Ovary (tissue), 9 donors: ENCODE results near the gene GRM8. TPM values are rescaled to one million over a fixed set of nuclear protein-coding genes. Genes with fewer than 3 reads are reported as not detected.

Experiments used
- DNase-seq, 5 donors: peaks; one replicate each; pipeline ENCODE4 v3.0.0-alpha.2; 2019 to 2020
- H3K27ac ChIP-seq, 2 donors: fragments of 200-600 bp; one replicate each; pipeline versions ENCODE4 v1.5.1 to v1.8.0; 2019 to 2022
- H3K27me3 ChIP-seq: fragments of 200-600 bp; one replicate; pipeline ENCODE4 v1.8.0; 2022
- H3K36me3 ChIP-seq: fragments of 200-600 bp; sonication (generic); one replicate; pipeline ENCODE4 v1.5.1; 2019
- H3K4me1 ChIP-seq: one replicate; pipeline ENCODE4 v1.8.1; 2013; ENCODE audit warnings: mild to moderate bottlenecking, moderate library complexity; ENCODE audit not compliant: insufficient read depth
- H3K4me3 ChIP-seq: fragments of 200-600 bp; sonication (generic); one replicate; pipeline ENCODE4 v1.5.1; 2017
- H3K9me3 ChIP-seq, 2 donors: fragments of 200-600 bp in 1 of 2; sonication (generic) in 1 of 2; one replicate each; pipeline versions ENCODE4 v1.5.1 to v1.8.1; 2013 to 2019; ENCODE audit warnings: mild to moderate bottlenecking in 1 of 2, moderate library complexity in 1 of 2
- EP300 ChIP-seq: sonication (generic); formaldehyde crosslinking; IDR thresholded peaks from one replicate; pipeline ENCODE4 v1.6.1; 2017; ENCODE audit warnings: antibody characterized with exemption
- POLR2A ChIP-seq: fragments of 450-650 bp; IDR thresholded peaks from one replicate; pipeline ENCODE4 v1.6.1; 2017; ENCODE audit warnings: antibody characterized with exemption, mild to moderate bottlenecking, moderate library complexity
- WGBS, 3 donors: extraction: QIAGEN DNeasy Blood & Tissue Kit in 1 of 3; methylation state at CpG; one replicate each; pipeline versions ENCODE4 v1.1.5 to v1.1.7; 2013 to 2017; 5-methylcytosine and 5-hydroxymethylcytosine counted together
- intact Hi-C, 4 donors: fragments of 100-400 bp; cut with DNase I; formaldehyde crosslinking; loops; one replicate each; pipeline versions ENCODE4 v1.11.0 to v1.15.1; 2022 to 2023
- polyA plus RNA-seq, 2 donors: library from polyadenylated mRNA; stranded (reverse); fragments of 200-250 nt in 1 of 2; fragments of 350-450 nt in 1 of 2; fragmentation: Illumina TruSeq in 1 of 2; extraction: RNeasy Lipid Tissue Mini Kit (QIAGEN cat#74804) in 1 of 2; gene quantifications; one replicate each; pipeline ENCODE4 v1.2.3, GENCODE V29; 2013 to 2014
- total RNA-seq, 7 donors: library from RNA; depleted of rRNA in 2 of 7; stranded (reverse); fragments of >200 nt in 2 of 7; fragmentation: NEBNext Ultra II Directional in 3 of 7; extraction: Animal tissue kit (Norgen Biotek cat#: 25700) in 3 of 7; gene quantifications; one replicate each; pipeline versions ENCODE4 v1.1.0 to v1.2.4, GENCODE V29; 2016 to 2023
- TF ChIP-seq, protein P1 (sequence below), 3 donors: fragments of 450-650 bp in 2 of 3; fragments of 200-600 bp in 1 of 3; IDR thresholded peaks; one replicate each; pipeline versions ENCODE4 v1.5.1 to v1.8.0; 2016 to 2022; ENCODE audit warnings: antibody characterized with exemption in 3 of 3, mild to moderate bottlenecking in 1 of 3
- donor health status: DM: no; HTN: no; CAD: no; lungs with moderate emphysema.
- donor health status: DM: no; HTN: no; CAD: no.
- donor health status: Bipolar disorder and iron deficiency.
- donor health status: DM: yes; HTN: yes; CAD: no.
- donor health status: DM: no; HTN: no; CAD: no.
- donor health status: DM: yes; HTN: yes; CAD: no.

The GRM8 gene
- total and polyA plus RNA-seq, 9 donors = 0.38 to 4.0 (median 1.0) TPM; not detected in 1

DNA sequence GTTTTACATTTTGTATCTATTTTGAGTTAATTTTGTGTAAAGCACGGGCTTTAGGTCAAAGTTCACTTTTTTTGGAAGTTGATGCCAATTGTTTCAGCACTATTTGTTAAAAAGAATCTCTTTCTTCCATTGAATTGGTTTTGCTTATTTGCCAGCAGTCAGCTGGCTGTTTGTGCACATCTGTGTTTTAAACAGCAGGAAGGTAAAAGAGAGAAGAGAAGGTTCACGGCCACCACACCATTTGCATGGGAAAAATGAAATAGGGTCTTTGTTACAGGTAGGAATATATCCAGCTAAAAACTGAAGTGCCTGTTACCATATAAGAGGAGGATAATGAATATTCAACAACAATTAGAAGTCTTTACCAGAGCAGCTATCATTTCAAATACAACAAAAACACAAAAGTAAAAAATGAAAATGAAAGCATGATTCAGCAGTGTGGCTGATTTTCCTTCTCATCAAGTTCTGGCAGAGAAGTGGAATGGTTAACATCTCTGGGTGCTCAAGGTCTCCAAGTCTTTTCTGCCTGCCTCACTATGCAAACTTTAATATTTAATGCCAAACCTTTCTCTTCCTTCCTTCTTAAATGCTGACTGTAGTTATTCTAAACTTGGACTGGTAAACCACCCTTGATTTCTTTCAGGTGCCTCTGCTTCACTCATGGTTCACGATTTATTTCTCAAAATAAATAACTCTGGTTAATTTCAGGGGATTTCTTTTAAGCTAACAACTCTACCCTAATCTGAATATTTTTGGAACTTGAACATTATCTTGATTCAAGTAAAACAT lies 841.5 kb downstream of the GRM8 start:
- H3K36me3 ChIP-seq = no peaks in the 10 kb centered on the region
- H3K4me1 ChIP-seq = no peaks in the 10 kb centered on the region
- intact Hi-C loops = no loop called here
- no peaks in the 10 kb centered on the region for H3K27me3 ChIP-seq
- no peak for TF ChIP-seq POLR2A
- TF ChIP-seq, protein P1, sequence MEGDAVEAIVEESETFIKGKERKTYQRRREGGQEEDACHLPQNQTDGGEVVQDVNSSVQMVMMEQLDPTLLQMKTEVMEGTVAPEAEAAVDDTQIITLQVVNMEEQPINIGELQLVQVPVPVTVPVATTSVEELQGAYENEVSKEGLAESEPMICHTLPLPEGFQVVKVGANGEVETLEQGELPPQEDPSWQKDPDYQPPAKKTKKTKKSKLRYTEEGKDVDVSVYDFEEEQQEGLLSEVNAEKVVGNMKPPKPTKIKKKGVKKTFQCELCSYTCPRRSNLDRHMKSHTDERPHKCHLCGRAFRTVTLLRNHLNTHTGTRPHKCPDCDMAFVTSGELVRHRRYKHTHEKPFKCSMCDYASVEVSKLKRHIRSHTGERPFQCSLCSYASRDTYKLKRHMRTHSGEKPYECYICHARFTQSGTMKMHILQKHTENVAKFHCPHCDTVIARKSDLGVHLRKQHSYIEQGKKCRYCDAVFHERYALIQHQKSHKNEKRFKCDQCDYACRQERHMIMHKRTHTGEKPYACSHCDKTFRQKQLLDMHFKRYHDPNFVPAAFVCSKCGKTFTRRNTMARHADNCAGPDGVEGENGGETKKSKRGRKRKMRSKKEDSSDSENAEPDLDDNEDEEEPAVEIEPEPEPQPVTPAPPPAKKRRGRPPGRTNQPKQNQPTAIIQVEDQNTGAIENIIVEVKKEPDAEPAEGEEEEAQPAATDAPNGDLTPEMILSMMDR (IDR thresholded peaks at IDR 0.05) = no peak
- TF ChIP-seq EP300 = no peak
- no peak overlapping the region for H3K4me3 ChIP-seq
- DNase-seq = no peak
- H3K27ac ChIP-seq = no peak overlapping the region
- 13 to 38% (median 22%) methylated on average over 1 to 3 of the region's 3 CpGs for WGBS, 3 donors
- H3K9me3 ChIP-seq = no peaks in the 10 kb centered on the region

DNA sequence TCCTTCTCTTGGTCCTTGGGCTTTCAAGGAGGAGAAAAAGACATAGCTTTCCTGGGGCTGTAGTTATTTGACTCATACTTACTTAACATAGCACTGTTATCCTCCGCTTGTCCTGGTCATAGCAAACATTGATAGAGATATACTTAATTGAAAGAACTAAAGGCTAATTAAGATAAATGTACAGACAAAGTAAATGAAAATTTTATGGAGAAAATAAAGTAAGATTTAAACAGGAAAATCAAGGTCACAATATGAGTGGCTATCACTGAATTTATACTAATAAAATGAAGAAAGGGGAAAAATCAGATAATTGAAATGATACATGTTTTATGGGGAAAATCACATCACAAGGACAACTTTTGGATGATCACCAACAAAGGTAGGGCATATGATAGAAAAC lies 849.7 kb downstream of the GRM8 start:
- 31 to 55% (median 33%) methylated on average over 1 of the region's 1 CpG for WGBS, 3 donors
- H3K9me3 ChIP-seq = no peaks in the 10 kb centered on the region
- H3K27ac ChIP-seq = no peak overlapping the region
- H3K27me3 ChIP-seq = no peaks in the 10 kb centered on the region
- no peak overlapping the region for H3K4me3 ChIP-seq
- no peak for TF ChIP-seq POLR2A
- TF ChIP-seq, protein P1 (IDR thresholded peaks at IDR 0.05) = no peak
- TF ChIP-seq EP300 = no peak
- intact Hi-C loops = no loop called here
- H3K4me1 ChIP-seq = no peaks in the 10 kb centered on the region
- no peak for DNase-seq
- H3K36me3 ChIP-seq = no peaks in the 10 kb centered on the region

DNA sequence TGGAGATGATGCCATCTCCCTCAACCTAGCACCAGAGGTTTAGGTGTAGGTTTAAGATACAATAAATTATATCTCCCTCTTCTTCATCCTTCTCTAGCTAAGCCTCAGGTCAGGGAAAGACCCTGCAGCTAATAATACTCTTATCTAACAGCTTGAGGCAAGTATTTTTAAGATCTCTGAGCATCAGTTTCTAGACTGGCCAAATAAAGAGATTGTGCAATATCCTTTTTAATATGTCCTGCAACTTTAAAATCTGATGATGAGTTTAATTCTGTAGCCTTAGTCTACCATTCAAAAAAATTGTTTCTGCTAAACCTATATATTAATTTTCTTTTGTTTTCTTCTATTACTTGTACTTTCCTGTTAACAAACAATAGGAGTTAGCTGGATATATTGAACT lies 850.8 kb downstream of the GRM8 start:
- H3K27ac ChIP-seq = no peak overlapping the region
- no peaks in the 10 kb centered on the region for H3K4me1 ChIP-seq
- intact Hi-C loops = no loop called here
- TF ChIP-seq EP300 = no peak
- TF ChIP-seq, protein P1 (IDR thresholded peaks at IDR 0.05) = no peak
- no peak for TF ChIP-seq POLR2A
- H3K36me3 ChIP-seq = no peaks in the 10 kb centered on the region
- H3K9me3 ChIP-seq = no peaks in the 10 kb centered on the region
- no peak overlapping the region for H3K4me3 ChIP-seq
- DNase-seq = no peak
- H3K27me3 ChIP-seq = no peaks in the 10 kb centered on the region

DNA sequence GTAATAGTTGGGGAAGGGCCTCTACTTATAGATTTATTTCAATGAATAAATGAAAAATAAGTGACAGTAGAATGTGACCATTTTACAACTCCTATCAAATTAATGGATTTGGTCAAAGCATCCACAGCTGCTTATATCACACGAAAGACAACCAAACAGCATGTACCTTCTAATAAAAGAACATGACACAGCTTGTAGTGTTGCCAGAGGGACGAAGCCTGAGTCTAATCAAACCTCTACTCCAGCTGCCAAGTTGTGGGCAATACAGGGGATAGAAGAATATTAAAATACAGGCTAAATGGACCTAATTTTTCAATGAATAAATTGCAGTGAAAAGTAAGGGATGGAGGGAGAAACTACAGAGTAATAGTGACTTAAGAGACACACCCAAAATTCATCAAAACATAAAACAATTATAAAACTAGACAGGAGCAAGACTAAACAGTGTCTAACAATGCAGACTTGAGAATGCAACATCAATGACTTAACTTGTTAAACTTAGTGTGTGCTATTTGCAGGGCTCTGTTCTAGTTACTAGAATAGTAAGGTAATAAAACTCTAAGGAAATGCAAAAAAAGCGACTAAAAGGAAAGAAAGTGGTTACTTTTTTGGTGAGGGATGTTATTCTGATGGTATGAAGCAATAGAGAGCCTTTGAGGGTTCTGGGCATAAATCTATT lies 853.8 kb downstream of the GRM8 start:
- Histone ChIP-seq H3K9me3 (no peaks in the 10 kb centered on the region), H3K27me3 (no peaks in the 10 kb centered on the region), H3K27ac (no peak overlapping the region), H3K4me3 (no peak overlapping the region), H3K36me3 (no peaks in the 10 kb centered on the region), H3K4me1 (no peaks in the 10 kb centered on the region)
- DNase-seq = no peak
- intact Hi-C loops = no loop called here
- WGBS, 3 donors = 47 to 72% (median 52%) methylated on average over 3 of the region's 3 CpGs
- TF ChIP-seq, protein P1 (IDR thresholded peaks at IDR 0.05) = no peak
- TF ChIP-seq POLR2A = no peak
- no peak for TF ChIP-seq EP300
